Epithelial cell of proximal tubule (primary cell): ENCODE measurements around the gene SPATA16. TPM values are rescaled to one million over a fixed set of nuclear protein-coding genes. Genes with fewer than 3 reads are reported as not detected.

ENCODE experiments used
- DNase-seq: peaks from one replicate; pipeline ENCODE4 v3.0.0-alpha.2; 2011; ENCODE audit warnings: low read depth
- H3K4me3 ChIP-seq: 2 replicates; pipeline ENCODE4 v1.5.1; 2011; ENCODE audit warnings: low read depth, mild to moderate bottlenecking, low read length
- total RNA-seq: library from RNA; depleted of rRNA; stranded (reverse); fragments of >200 nt; gene quantifications from 2 replicates; pipeline ENCODE4 v1.2.3, GENCODE V29; 2015
- TF ChIP-seq, protein P1 (sequence below): conservative IDR thresholded peaks from 2 replicates; pipeline ENCODE4 v1.5.1; 2012; ENCODE audit warnings: low read depth, mild to moderate bottlenecking, low read length

The SPATA16 gene
- total RNA-seq, 1 donor from 2014 or later, result not detected

- TF ChIP-seq, protein P1, sequence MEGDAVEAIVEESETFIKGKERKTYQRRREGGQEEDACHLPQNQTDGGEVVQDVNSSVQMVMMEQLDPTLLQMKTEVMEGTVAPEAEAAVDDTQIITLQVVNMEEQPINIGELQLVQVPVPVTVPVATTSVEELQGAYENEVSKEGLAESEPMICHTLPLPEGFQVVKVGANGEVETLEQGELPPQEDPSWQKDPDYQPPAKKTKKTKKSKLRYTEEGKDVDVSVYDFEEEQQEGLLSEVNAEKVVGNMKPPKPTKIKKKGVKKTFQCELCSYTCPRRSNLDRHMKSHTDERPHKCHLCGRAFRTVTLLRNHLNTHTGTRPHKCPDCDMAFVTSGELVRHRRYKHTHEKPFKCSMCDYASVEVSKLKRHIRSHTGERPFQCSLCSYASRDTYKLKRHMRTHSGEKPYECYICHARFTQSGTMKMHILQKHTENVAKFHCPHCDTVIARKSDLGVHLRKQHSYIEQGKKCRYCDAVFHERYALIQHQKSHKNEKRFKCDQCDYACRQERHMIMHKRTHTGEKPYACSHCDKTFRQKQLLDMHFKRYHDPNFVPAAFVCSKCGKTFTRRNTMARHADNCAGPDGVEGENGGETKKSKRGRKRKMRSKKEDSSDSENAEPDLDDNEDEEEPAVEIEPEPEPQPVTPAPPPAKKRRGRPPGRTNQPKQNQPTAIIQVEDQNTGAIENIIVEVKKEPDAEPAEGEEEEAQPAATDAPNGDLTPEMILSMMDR, result no peak
- no peak for DNase-seq
- H3K4me3 ChIP-seq, result no peak overlapping the region
Observed at GRCh38 chr3:173058229-173058628, 82.8 kb downstream of the SPATA16 start.

- TF ChIP-seq, protein P1, result no peak
- no peak overlapping the region for H3K4me3 ChIP-seq
- no peak for DNase-seq
Observed at GRCh38 chr3:173055228-173055933, 85.7 kb downstream of the SPATA16 start.

DNA sequence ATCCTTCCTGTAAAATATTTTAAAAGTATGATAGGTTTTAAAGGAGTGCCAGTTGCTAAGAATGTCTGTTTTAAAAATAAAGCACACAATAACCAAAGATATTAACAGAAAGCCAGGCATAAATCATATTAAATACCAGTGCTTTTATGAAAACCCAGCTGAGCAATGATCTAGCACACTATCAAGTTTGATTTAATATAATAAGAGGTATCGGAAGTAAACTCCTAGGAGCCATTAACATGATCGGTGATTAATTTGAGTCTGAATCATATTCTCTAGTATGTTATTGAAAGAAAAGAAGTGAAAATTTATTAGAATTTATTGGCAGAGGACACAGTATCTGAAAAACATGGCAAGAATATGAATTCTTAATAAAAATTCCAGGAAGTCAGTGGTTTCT is 91.7 kb downstream of the SPATA16 start:
- TF ChIP-seq, protein P1, result no peak
- H3K4me3 ChIP-seq, result no peak overlapping the region
- no peak for DNase-seq

GRCh38 chr3:173045770-173046382 is 95.2 kb downstream of the SPATA16 start:
- no peak overlapping the region for H3K4me3 ChIP-seq
- no peak for DNase-seq
- TF ChIP-seq, protein P1, result peak; percentile 46

DNA sequence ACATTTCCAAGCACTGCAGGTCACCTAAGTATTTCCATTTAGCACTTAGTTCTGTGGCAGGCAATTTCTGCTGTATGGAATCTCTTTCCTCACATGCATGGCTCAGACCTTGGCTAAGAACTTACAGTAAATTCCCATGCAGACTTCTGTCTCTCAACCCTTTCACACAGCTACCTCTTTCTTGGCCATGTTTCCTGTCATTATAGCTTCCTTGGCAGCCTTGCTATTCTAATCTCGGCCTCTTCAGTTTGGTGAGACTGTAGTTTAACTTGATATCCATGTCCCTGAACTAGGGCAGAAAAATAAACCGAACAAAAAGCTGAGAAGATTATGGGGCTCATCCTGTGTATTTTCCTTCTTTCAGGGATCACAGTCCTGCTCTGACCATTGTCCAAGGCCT is 96.0 kb downstream of the SPATA16 start:
- H3K4me3 ChIP-seq, result no peak overlapping the region
- DNase-seq, result no peak
- TF ChIP-seq, protein P1, result no peak

DNA sequence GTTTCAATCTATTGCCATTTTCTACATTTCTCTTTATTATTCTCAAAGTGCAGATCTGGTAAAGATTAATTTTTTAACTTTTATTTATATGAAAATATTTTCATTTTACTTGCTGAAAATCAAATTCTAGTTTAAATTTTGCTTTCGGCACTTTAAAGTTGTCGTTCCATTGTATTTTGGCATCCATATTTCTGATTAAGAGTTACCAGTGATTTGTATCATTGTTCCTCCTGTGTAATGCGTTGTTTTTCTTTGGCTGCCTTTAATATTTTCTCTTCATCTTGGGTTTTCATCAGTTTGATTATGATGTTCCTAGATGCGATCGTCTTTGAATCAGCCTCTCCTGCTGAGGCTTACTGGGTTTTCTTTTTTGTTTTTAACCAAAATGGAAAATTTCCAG is 97.3 kb downstream of the SPATA16 start:
- H3K4me3 ChIP-seq, result no peak overlapping the region
- no peak for DNase-seq
- TF ChIP-seq, protein P1, result no peak

DNA sequence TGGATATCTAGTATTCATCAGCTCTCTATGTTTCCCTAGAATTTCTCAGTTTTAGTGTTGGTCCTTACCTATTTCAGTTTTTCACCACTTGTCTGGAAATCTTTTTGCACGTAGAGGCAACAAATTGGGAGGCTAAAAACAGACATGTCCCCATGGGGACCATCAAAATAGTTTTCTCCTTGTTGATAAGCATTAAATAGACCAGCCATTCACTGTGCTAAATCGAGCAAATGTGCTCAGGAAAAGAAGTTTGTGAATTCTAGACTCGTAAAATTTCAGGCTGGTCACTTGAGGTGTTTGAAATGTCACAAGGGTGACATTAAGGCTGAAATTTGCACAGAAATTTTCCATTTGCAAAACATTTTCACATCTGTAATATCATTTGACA is 102.6 kb downstream of the SPATA16 start:
- H3K4me3 ChIP-seq, result no peak overlapping the region
- TF ChIP-seq, protein P1, result no peak
- DNase-seq, result no peak
